GM12891 (cell line): Measurements from ENCODE around the gene GLUD1.
"Not testable (repeated sequence)": the region's sequence is repeated elsewhere in the genome, so short reads cannot be mapped to it uniquely, and the experiment has no call there.

Experiments used
- POLR2A ChIP-seq: IDR thresholded peaks from 2 replicates; pipeline ENCODE4 v1.6.1; 2011; ENCODE audit warnings: low read depth, low read length, control low read depth
- POLR2AphosphoS5 ChIP-seq: IDR thresholded peaks from 2 replicates; pipeline ENCODE4 v1.6.1; 2011; ENCODE audit warnings: low read depth, low read length, control low read depth
- SPI1 ChIP-seq: IDR thresholded peaks from 2 replicates; pipeline ENCODE4 v1.6.1; 2011; ENCODE audit warnings: low read depth, low read length, control low read depth
- TAF1 ChIP-seq: IDR thresholded peaks from 2 replicates; pipeline ENCODE4 v1.6.1; 2011; ENCODE audit warnings: low read depth, low read length, control low read depth

- TF ChIP-seq POLR2A, POLR2AphosphoS5, TAF1, SPI1: not testable (repeated sequence)
Measured at GRCh38 chr10:87127607-87128156, 33.0 kb upstream of the GLUD1 start.
